ENCODE results near the gene ALOXE3.

The ALOXE3 gene

GRCh38 chr17:8051831-8052230 is 66.5 kb downstream of the ALOXE3 start:
- in situ Hi-C loops (cut with HindIII; ENCODE audit: low sequenced_read_pairs), result loop anchor here (10.0 kb wide), 1 partner anchor 63 kb away; the partner anchor contains the start of gene ALOXE3
- H3K4me3 ChIP-seq (ENCODE audit: low read depth, low read length), result no peak overlapping the region
- TF ChIP-seq, protein P1, sequence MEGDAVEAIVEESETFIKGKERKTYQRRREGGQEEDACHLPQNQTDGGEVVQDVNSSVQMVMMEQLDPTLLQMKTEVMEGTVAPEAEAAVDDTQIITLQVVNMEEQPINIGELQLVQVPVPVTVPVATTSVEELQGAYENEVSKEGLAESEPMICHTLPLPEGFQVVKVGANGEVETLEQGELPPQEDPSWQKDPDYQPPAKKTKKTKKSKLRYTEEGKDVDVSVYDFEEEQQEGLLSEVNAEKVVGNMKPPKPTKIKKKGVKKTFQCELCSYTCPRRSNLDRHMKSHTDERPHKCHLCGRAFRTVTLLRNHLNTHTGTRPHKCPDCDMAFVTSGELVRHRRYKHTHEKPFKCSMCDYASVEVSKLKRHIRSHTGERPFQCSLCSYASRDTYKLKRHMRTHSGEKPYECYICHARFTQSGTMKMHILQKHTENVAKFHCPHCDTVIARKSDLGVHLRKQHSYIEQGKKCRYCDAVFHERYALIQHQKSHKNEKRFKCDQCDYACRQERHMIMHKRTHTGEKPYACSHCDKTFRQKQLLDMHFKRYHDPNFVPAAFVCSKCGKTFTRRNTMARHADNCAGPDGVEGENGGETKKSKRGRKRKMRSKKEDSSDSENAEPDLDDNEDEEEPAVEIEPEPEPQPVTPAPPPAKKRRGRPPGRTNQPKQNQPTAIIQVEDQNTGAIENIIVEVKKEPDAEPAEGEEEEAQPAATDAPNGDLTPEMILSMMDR (IDR thresholded peaks at IDR 0.05; ENCODE audit: low read depth, low read length), result no peak
- no peak for DNase-seq (ENCODE audit: low read depth, low spot score)

- DNase-seq (ENCODE audit: low read depth, low spot score), result no peak
- no peak overlapping the region for H3K4me3 ChIP-seq (ENCODE audit: low read depth, low read length)
- TF ChIP-seq, protein P1 (IDR thresholded peaks at IDR 0.05; ENCODE audit: low read depth, low read length), result no peak
- in situ Hi-C loops (cut with HindIII; ENCODE audit: low sequenced_read_pairs), result no loop called here
Measured at GRCh38 chr17:8048736-8049135, 69.6 kb downstream of the ALOXE3 start.

DNA sequence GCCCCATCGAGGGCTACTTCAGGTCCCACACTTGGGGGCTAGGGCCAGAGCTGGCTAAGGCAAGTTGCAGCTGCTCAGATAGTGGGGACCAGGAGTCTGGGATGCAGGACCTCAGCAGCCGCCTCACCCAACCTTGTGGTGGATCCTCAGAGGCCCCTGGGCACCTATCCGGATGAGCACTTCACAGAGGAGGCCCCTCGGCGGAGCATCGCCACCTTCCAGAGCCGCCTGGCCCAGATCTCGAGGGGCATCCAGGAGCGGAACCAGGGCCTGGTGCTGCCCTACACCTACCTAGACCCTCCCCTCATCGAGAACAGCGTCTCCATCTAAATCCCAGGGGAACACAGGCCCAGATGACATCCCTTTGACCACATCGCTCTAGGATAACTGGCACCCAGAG is 70.1 kb downstream of the ALOXE3 start:
- in situ Hi-C loops (cut with HindIII; ENCODE audit: low sequenced_read_pairs), result no loop called here
- no peak overlapping the region for H3K4me3 ChIP-seq (ENCODE audit: low read depth, low read length)
- DNase-seq (ENCODE audit: low read depth, low spot score), result no peak
- TF ChIP-seq, protein P1 (IDR thresholded peaks at IDR 0.05; ENCODE audit: low read depth, low read length), result no peak

- TF ChIP-seq, protein P1 (IDR thresholded peaks at IDR 0.05; ENCODE audit: low read depth, low read length), result no peak
- no peak overlapping the region for H3K4me3 ChIP-seq (ENCODE audit: low read depth, low read length)
- DNase-seq (ENCODE audit: low read depth, low spot score), result no peak
- in situ Hi-C loops (cut with HindIII; ENCODE audit: low sequenced_read_pairs), result no loop called here
Measured at GRCh38 chr17:8047769-8048110, 70.6 kb downstream of the ALOXE3 start.

DNA sequence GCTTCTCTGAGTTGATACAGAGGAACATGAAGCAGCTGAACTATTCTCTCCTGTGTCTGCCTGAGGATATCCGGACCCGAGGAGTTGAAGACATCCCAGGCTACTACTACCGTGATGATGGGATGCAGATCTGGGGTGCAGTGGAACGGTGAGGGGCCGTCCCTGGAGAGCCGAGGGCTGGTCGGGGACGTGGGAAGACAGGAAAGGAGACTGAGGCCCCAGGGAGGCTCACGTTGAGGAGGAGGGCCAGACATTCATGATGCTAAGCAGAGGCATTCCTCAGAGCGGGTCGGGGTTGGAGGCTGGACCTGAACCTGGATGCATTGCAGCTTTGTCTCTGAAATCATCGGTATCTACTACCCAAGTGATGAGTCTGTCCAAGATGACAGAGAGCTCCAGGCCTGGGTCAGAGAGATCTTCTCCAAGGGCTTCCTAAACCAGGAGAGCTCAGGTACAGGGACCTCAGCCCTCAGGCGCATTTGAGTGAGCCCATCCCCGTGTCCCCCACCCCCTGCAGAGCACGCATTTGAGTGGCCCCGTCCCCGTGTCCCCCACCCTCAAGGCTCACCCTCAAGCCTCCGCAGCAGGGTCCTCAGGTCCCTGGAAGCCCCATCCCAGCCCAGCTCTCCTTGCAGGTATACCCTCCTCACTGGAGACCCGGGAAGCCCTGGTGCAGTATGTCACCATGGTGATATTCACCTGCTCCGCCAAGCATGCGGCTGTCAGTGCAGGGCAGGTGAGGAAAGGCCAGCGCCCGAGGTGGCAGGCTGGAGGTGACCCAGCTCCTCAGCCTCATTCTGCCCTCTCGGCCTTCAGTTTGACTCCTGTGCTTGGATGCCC is 71.2 kb downstream of the ALOXE3 start:
- H3K4me3 ChIP-seq (ENCODE audit: low read depth, low read length), result no peak overlapping the region
- DNase-seq (ENCODE audit: low read depth, low spot score), result no peak
- TF ChIP-seq, protein P1 (IDR thresholded peaks at IDR 0.05; ENCODE audit: low read depth, low read length), result no peak
- in situ Hi-C loops (cut with HindIII; ENCODE audit: low sequenced_read_pairs), result no loop called here

DNA sequence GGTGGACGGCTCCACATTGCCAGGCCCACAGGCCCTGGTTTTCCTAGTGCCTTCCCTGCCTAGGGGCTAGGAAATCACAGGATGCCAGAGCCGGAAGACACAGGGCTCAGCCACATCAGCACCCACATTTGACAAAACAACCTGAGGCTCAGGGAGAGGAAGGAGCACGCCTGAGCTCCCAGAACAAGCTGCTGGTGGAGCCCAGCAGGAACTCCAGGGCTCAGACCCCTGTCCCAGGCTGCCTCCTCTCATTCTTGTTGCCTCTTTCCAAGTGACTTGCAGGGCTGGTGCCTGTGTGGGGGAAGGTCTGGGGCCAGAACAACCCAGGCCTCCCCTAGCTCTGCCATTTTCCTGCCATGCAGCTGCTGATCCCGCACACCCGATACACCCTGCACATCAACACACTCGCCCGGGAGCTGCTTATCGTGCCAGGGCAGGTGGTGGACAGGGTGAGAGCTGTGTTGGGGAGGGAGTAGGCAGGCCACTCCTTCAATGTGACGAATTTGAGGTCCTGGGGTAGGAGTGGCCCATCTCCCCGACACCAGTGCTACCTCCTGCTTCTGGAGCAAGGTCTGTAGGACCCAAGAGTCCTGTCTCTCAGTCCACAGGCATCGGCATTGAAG is 71.9 kb downstream of the ALOXE3 start:
- in situ Hi-C loops (cut with HindIII; ENCODE audit: low sequenced_read_pairs), result no loop called here
- no peak overlapping the region for H3K4me3 ChIP-seq (ENCODE audit: low read depth, low read length)
- TF ChIP-seq, protein P1 (IDR thresholded peaks at IDR 0.05; ENCODE audit: low read depth, low read length), result no peak
- no peak for DNase-seq (ENCODE audit: low read depth, low spot score)

Measured in astrocyte of the spinal cord (primary cell).